CD4-positive, alpha-beta T cell treated with Interleukin-4 for 4 hours (primary cell): ENCODE data around the gene JPH2.
"Not testable (repeated sequence)": the region's sequence is repeated elsewhere in the genome, so short reads cannot be mapped to it uniquely, and the experiment has no call there.

Source experiments
- DNase-seq: peaks from one replicate; pipeline ENCODE4 v3.0.0-alpha.2; 2020

The JPH2 gene

DNA sequence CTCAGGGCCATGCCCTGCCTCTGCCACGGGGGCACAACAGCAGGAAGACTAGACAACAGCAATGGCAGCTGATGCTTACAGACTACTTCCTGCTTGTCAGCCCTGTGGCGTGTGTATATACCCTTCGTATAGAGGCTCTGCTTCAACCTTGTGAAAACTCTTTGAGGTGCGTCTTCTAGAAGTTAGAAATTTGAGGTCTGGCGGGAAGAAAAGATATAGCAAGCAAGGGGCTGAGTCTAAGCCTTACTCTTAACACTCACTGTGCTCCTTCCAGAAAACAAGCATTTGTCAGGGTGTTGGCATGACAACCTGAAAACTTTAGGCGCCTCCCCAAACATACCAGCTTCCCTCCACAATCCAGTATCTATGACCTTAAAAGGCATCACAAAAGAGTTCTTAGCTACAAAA is 33.3 kb downstream of the JPH2 start:
- peak; percentile 69 for DNase-seq

DNA sequence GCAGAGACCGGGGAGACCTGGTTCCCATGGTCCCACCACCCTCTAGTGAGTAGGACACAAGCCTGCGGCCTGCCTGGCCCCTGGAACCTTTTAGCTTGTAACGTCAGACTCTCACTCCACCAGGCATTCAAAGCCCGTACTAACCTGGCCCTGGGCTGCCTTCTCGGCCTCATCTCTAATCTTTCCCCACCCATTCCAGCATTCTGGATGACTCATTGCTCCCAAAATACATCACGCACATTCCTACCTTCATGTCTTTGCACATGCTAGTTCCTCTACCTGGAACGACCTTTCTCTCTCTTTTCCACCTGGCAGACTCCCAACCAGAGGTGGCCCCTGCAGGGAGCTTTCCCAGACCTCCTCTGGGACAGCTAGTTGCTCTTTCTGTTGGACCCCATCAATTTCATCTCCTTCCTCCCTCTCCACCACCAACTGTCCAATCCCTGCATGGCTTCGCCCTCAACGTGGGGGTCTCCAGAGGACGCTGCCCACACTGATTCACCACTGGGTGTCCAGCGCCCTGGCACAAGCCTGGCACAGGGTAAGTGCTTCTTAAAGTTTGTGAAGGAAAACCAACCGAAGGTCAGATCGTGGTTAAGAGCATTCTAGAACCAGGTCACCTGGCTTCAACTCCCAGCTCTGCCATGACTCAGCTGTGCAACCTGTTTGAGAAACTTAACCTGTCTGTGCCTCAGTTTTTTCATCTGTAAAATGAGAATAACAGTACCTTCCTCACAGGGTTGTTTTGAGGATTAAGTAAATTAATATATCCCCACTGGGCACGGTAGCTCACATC is 35.2 kb downstream of the JPH2 start:
- no peak for DNase-seq

DNA sequence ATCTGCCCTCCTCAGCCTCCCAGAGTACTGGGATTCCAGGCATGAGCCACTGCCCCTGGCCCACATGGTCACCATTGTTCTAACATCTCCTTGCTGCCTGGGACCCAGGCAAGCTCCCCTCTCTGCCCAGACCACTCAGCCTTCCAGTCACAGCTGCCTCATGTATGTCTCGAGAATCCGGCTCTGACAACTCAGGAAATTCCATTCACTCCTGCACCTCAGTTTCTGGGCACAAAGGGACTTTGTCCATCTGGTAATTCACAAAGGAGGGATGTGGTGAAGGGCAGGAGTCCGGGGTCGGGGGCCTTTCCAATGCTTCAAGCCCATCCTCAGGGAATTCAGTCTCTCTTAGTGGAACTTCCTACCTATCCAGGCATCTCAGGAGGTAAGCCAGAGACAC is 40.7 kb downstream of the JPH2 start:
- DNase-seq = no peak

DNA sequence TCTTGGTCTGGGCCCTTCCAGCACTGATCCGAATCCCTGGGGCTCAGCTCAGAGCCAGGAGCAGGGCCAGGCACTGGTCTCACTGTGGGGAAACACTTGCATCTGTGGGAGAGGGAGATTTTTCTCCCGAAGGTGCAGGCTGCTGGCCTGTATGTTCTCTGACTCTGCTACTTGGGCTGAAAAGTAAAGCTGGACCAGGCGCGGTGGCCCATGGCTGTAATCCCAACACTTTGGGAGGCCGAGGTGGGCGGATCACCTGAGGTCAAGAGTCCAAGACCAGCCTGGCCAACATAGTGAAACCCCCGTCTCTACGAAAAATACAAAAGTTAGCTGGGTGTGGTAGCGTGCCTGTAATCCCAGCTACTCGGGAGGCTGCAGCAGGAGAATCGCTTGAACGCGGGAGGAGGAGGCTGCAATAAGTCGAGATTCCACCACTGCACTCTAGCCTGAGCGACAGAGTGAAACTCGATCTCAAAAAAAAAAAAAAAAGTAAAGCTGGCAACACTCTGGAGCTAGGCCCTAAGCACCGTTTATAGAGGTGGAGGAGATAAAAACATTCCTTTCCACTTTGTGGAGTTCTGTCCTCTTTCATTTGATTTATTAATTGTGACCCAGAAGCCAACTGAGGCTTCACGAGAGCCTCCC is 41.7 kb downstream of the JPH2 start:
- no peak for DNase-seq

DNA sequence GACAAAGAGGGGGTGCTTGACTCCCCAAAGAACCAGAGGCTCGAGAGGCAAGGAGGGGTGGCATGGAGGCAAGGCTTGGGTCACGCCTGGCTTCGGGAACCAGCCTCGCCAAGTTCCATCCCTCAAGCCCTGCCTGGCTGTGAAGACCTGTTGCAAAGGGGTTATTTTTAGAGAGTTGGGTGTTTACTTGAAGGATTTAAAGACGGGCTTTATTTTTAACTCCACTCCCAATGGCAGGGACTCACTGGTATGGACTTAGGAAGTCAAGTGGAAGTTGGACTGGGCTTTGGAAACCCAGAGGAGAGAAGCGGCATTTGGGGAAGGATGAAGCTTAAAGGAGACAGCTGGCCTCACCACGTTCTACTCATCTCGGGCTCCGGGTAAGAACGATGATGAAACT is 43.1 kb downstream of the JPH2 start:
- no peak for DNase-seq

DNA sequence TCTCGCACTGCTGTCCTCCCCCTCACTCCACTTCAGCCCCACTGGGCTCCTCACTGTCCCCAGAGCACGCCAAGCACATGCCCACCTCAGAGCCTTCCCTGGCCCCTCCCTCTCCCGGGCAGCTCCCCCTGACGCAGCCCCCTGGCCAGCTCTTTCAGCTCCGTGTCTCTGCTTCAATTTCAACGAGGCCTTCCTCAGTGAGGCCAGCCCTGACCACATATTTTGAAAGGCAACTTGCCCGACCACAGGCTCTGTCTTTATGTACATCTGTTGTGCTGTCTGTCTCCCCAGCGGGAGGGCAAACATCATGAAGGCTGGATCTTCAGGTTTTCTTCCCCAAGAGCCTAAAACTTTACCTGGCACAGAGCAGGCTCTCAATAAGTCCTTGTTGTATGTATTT is 44.6 kb downstream of the JPH2 start:
- DNase-seq = no peak

DNA sequence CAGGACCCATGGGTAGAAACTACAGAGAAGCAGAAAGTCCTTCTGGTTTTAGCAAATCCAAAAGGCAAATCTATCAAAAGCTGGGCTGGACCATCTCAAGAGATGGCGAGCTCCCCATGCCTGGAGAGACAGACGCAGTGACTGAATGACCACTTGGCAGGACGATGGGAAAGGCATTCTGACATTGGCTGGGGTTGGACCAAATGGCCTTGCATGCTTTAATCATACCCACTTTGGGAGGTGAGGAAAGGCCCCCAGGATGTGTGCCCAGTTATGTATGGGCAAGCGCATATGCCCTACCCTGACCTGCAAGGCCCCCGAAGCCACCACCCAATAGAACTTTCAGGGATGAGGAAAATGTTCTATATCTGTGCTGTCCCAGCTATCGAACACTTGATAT is 45.1 kb downstream of the JPH2 start:
- no peak for DNase-seq

DNA sequence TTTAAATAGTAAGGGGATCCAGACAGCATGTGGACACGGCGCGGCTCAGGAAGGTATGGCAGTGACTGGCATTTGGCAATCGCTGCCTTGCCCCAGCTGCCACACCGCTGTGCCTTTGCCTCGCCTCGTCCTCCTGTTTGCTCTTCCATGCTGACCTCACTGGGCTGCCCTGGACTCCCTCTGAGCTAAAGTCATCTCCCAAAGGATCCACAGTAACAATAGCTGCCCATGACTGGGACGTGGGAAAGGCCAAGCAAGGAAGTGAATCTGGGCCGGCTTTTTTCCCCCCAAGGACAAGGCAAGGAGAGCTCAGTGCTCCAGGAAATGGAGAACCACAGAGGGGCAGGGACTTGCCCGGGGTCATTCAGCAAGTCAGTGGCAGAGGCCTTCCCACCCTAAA is 48.1 kb downstream of the JPH2 start:
- DNase-seq = no peak

DNA sequence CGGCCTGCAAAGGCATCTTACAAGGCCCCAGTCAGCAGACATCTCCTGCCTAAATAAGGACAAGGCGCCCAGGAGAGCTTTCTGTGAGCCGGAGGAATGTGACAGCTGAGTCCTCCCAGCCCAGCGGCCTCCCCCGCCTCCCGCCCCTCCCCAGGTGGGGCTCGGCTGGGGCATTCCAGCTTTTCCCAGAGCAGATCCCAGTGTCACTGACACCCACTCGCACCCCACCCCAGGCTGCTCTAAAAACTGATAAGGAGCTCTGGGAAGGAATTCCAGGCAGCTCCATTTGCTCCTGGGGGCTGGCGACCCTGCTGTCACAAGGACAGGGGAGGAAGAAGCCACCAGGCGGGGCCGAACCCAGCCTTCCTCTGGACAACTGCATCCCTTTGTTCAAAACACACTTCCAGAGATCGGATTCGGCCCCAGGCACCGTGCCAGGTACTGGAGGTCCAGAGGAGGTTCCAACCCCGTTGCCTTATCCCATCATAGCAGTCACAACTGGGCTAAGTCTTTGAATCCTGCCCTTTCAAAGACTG is 49.7 kb downstream of the JPH2 start:
- no peak for DNase-seq

DNA sequence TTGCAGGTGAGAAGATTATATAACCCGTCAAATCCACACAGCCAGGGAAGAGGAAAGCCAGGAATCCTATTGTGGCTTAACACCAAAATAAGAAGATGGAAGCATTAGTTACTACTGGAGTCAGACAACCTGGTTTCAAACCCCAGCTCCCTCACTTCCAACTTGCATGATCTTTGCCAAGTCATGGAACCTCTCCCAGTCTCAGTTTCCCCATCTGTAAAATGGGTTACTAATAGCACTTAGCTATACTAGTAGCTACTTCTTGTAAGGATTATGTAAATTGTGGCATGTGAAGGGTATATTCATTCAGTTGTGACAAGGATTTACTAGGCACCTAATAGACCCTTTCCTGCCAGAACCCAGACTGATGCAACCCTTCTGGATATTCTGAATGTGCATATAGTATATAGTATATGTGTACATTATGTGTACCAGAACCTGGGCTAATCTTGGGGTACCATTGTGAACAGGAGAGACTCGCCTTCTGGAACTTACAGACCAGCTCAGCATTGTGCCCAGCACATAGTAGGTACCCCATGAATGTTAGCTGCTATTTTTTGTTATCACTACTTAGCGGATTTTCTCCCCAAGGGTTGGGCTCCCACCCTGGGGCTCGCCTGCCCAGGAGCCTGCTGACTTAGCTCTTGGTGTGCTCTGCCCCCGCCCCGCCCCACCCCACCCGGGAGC is 50.3 kb downstream of the JPH2 start:
- DNase-seq = no peak

DNA sequence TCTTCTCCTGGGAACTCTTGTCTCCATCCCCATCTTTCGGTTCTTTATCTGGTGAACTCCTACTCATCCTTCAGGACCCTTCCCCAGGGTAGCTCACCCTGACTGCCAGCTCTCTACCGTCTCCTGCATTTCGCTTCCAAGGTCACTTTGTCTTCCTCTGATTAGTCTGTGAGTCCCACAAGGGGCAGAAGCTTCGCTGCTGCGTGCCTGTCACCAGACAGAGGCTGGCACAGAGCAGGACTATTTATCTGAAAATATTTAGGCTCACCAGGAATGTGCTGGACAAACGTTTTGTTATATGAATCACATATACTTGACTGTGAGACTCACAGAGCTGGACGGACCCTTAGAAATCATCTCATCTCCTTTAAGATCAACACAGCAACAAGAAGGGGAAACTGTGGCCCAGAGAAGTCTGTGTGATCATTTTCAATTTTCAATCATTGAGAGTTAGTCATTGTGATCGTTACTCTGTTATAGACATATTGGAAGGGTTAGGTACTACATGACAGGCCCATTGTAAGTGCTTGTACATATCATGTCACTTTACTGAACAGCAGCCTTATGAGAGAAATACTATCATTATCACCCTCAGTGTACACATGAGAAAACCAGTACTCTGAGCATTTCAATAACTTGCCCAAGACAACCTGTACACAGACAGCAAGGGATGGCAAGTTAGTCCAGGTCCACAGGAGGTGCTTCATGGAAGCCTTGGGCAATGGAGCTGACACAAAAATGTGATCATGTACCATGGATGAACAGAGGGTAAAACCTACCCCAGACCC is 51.4 kb downstream of the JPH2 start:
- DNase-seq = no peak

DNA sequence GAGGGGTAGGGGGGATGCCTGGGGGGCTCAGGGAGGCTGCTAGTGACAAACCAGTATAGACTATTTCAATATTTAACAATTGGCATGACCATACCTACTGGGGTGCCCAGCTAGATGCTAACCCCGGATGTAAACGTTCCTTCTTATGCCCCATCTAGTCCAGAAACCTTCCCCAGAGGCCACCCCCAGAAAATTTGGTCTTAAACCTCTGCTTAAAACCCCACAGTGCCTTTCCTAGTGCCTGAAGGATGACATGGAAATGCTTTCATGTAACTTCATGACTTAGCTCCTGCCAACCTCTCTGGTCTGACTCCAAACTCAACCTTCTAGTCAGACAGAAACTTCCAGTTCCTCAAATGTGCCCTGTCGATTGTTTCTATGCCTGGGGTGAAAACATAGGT is 52.0 kb downstream of the JPH2 start:
- no peak for DNase-seq

DNA sequence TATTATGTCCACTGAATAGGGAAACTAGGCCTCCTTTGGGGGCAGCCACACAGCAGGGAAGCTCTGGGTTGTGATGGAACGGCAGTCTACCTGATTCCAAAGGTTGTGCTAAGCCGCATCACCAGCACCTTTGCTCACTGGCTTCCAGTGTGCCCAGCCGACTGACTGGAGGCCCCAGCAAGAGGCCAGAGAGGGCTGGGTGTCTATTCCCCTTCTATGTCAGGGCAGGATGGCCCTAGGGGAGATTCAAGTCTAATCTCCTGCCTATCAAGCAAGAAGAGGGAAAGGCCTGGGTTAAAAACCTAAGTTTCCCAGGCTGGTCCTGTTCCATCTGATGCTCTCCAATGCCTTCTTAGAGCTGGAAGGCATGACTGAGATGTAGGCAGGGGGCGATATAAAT is 53.6 kb downstream of the JPH2 start:
- DNase-seq = no peak

DNA sequence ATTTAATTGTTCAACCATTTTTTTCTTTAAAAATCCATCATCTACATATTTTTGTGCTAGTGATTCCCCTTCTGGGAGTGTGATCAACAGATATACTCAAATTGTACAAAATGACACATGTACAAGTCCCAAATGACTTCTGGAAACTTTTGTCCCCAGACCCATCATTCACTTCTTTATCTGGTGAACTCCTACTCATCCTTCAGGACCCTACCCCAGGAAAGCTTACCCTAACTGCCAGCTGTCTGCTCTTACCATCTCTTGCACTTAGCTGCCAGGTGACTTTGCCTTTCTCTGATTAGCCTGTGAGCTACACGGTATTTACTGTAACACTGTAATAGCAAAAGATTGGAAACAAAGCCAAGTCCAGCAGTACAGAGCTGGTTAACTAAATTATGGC is 55.3 kb downstream of the JPH2 start:
- DNase-seq = no peak

DNA sequence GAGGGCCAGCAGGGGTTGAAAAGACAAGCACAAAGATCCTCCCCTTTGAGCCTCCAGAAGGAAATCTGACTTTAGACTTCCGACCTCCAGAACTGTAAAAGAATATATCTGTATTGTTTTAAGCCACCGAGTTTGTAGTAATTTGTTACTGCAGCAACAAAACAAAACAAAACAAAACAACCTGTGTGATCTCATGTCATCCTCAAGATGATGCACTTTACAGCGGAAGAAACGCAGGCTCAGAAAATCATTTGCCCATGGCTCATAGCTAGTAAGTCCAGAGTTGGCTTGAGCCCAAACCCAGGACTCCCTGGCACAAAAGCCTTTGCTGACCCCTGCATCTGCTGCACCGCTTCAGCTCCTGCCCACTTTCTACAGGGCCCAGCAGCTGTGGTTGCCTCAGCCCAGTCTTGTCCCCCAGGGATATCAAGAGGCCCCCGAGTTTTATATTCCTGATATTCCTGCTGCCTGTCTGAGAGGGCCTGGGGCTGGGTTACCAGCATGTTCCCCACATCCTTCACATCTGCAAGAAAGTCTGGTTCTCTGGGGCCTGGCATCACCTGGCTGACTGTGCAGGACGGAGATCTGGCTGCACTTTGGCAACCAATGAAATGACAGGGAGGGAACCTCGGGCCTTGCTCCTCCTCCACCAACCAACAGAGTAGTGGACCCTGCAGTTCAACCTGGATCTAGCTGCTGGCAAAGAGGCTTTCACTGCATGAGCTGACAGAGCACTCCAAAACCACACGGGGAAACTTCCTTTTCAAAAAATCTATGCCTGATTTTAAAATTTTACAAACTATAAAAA is 56.9 kb downstream of the JPH2 start:
- no peak for DNase-seq

DNA sequence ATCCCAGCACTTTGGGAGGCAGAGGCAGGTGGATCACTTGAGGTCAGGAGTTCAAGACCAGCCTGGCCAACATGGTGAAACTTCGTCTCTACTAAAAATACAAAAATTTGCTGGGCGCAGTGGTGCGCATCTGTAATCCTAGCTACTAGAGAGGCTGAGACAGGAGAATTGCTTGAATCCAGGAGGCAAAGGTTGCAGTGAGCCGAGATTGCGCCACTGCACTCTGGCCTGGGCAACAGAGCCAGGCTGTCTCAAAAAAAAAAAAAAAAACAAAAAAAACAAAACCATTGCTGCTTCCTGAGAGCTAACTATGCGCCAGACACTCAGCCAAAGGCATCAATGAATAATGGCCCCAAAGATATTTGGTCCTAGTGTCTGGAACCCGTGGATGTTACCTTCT is 57.7 kb downstream of the JPH2 start:
- DNase-seq = not testable (repeated sequence)

DNA sequence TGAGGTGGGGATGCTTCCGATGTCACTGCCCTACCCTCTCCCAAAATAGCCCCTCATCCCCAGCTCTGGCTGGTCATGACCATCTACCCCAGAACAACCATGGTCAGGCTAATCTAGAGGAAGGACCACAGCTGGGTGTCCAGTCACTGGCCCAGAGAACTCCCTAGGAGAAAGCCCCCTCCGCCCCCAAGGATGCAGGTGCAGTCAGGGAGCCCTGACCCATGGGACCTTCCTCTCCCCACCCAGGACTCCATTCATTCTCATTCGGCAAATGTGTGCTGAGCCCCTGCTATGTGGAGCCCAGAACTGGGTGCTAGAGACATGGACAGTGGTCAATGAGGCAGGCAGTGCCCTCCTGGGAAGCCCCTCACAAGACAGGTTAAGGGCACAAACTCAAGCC is 60.5 kb downstream of the JPH2 start:
- DNase-seq = no peak

DNA sequence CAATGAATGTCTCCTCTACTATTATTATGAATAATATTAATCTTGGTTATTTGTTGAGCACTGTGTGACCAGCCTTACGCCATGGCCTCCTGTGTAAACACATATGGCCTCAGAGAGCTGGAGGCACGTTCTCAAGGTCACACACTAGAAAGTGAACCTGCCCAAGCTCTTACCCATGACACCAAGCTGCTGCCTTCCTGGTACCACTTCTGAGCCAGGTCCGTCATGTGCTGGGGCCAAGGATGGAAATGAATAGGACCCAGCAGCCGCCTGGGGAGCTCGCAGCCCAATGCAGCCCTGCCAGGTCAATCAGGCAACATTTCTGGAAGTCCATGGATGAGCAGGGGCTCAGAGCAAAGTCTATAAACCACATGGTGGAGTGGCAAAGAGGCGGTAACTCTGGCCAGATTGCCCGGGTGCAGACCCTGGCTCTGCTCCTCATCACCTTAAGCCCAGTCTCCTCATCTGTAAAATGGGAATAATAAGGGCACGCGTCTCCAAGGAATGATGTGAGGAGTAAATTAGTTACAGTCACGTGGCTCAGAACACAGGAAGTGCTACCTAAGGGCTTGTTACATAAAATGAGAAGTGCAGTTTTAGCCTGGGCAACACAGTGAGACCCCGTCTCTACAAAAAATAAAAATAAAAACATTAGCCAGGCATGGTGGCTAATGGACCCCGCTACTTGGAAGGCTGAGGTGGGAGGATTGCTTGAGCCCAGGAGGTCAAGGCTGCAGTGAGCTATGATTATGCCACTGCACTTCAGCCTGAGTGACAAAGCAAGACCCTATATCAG is 61.5 kb downstream of the JPH2 start:
- no peak for DNase-seq

DNA sequence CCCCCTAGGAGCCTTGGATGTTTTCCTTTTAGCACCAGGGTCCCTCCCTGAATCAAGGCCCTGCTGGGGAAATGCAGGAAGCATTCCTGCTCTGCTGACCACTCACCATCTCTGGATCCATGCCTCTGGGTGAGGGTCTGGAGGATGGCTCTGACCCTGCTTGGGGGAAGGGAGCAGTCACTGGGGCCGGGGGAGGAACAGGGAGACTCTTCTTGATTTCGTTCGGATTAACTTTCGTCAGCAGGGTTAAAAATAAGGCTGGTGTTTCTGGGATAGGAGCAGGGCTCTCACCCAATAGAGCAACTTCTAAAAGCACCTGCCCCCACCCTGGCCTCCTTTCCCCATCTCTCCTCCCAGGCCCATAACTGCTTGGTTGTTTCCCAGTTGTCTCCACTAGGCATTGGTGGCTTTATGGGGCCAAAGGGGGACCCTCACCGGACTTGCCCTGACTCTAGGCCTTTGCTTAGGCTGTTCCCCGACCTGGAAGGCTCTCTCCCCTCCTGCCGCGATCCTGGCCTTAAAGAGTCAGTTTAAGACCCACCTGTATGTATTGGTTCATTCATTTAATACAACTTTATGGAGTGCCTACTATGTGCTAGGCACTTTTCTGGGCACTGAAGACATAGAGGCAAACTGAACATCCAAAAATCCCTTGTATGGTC is 63.0 kb downstream of the JPH2 start:
- DNase-seq = no peak

DNA sequence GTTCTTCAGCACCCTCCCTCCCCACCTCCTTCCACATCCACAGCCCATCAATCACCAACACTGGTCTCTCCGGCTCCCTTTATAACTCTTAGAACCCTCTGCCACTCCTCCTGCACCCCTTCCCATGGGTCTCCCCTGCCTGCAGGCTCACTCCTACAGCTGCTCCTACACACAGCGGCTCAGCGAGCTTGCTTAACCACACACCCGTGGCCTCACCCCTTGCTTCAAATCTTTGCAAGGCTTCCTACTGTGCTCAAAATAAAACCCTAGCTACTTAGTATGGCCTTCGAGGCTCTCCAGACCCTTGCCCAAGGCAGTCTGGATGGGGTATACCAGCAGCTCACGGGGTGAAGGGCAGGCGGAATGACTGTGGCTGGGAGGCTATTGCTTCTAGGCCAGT is 63.7 kb downstream of the JPH2 start:
- no peak for DNase-seq
